Lung (tissue), 12 donors: ENCODE data around the gene UBASH3B. TPM values are rescaled to one million over a fixed set of nuclear protein-coding genes. Genes with fewer than 3 reads are reported as not detected.
A peak's percentile ranks its signal among the peaks of the same experiment; 100 is the strongest.

ENCODE experiments used
- ATAC-seq: fragments of 200-7000 bp; cut with Tn5 transposase; one replicate; pipeline ENCODE4 v1.9.1; 2020; ENCODE audit warnings: moderate number of reproducible peaks; ENCODE audit not compliant: insufficient read depth, low FRiP score
- DNase-seq, 3 donors: peaks; one replicate each; pipeline ENCODE4 v3.0.0-alpha.2; 2013 to 2017
- H3K27ac ChIP-seq, 2 donors: one replicate each; pipeline ENCODE4 v1.5.1; 2013; ENCODE audit warnings: mild to moderate bottlenecking in 2 of 2, moderate library complexity in 2 of 2, control low read depth in 1 of 2, inconsistent platforms in 1 of 2, low read depth in 1 of 2, low read length in 1 of 2
- H3K27me3 ChIP-seq, 3 donors: one replicate each; pipeline ENCODE4 v1.5.1; 2013; ENCODE audit warnings: low read length in 2 of 3; ENCODE audit not compliant: control insufficient read depth in 3 of 3, insufficient read depth in 3 of 3
- H3K36me3 ChIP-seq, 4 donors: one replicate each; pipeline ENCODE4 v1.5.1; 2013; ENCODE audit warnings: low read length in 4 of 4, mild to moderate bottlenecking in 1 of 4, moderate library complexity in 1 of 4; ENCODE audit not compliant: control insufficient read depth in 4 of 4, insufficient read depth in 4 of 4
- H3K4me1 ChIP-seq, 5 donors: one replicate each; pipeline ENCODE4 v1.5.1; 2013; ENCODE audit warnings: low read length in 5 of 5, mild to moderate bottlenecking in 2 of 5, moderate library complexity in 1 of 5; ENCODE audit not compliant: control insufficient read depth in 5 of 5, insufficient read depth in 5 of 5
- H3K4me3 ChIP-seq: one replicate; pipeline ENCODE4 v1.5.1; 2013; ENCODE audit warnings: mild to moderate bottlenecking, control low read depth, moderate library complexity
- H3K9ac ChIP-seq, 2 donors: one replicate each; pipeline ENCODE4 v1.5.1; 2013; ENCODE audit warnings: low read length in 2 of 2, control low read depth in 1 of 2; ENCODE audit not compliant: insufficient read depth in 1 of 2
- H3K9me3 ChIP-seq, 4 donors: one replicate each; pipeline ENCODE4 v1.5.1; 2013; ENCODE audit warnings: low read length in 3 of 4, mild to moderate bottlenecking in 1 of 4, moderate library complexity in 1 of 4; ENCODE audit not compliant: control insufficient read depth in 4 of 4, insufficient read depth in 3 of 4
- WGBS, 2 donors: extraction: QIAGEN DNeasy Blood & Tissue Kit; methylation state at CpG; one replicate each; pipeline ENCODE4 v1.1.7; 2013; 5-methylcytosine and 5-hydroxymethylcytosine counted together
- polyA plus RNA-seq, 2 donors: library from polyadenylated mRNA; stranded (reverse); fragments of 200-250 nt; gene quantifications; one replicate each; pipeline ENCODE4 v1.2.1, GENCODE V29; 2013
- total RNA-seq, 2 donors: library from RNA; depleted of rRNA in 1 of 2; stranded (reverse); fragments of >200 nt in 1 of 2; gene quantifications; one replicate each; pipeline ENCODE4 v1.2.1, GENCODE V29; 2014 to 2021
- TF ChIP-seq, protein P1 (sequence below): IDR thresholded peaks from 2 replicates; pipeline ENCODE4 v1.5.1; 2012; ENCODE audit warnings: mild to moderate bottlenecking; ENCODE audit errors: control extremely low read depth, extremely low read depth
- donor health status: control.
- donor health status: control.
- donor health status: Bipolar disorder and iron deficiency.
- donor health status: healthy.
- donor health status: DM: yes; HTN: yes; CAD: no.

The UBASH3B gene
- total and polyA plus RNA-seq, 4 donors, result 5.8 to 51.2 (median 12.4) TPM

DNA sequence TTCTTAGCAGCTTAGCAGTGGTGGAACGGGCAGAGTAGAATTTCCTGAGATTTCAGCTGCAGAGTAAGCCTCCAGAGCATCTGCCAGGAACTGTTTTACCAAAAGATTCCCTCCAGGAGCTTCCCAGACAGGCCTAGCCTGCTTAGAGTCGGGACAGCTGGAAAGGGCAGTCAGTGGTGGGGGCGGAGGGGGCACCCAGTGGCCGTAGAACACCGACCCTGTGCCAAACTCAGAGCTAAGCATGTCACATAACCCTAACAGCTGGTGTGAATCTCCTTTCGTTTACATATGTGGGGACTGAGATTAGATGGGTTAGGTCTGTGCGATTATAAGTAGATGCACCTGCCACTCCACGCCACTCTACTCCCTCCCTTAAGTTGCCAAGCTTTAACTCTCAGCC lies 102.8 kb downstream of the UBASH3B start:
- Histone ChIP-seq H3K9ac (no peak overlapping the region), H3K27ac (no peak overlapping the region), H3K4me1 (peaks cover 0 to 3% (median 0%) of the 10 kb centered on the region in 5 donors), H3K9me3 (no peaks in the 10 kb centered on the region), H3K27me3 (no peaks in the 10 kb centered on the region), H3K4me3 (no peak overlapping the region), H3K36me3 (no peaks in the 10 kb centered on the region)
- TF ChIP-seq, protein P1, sequence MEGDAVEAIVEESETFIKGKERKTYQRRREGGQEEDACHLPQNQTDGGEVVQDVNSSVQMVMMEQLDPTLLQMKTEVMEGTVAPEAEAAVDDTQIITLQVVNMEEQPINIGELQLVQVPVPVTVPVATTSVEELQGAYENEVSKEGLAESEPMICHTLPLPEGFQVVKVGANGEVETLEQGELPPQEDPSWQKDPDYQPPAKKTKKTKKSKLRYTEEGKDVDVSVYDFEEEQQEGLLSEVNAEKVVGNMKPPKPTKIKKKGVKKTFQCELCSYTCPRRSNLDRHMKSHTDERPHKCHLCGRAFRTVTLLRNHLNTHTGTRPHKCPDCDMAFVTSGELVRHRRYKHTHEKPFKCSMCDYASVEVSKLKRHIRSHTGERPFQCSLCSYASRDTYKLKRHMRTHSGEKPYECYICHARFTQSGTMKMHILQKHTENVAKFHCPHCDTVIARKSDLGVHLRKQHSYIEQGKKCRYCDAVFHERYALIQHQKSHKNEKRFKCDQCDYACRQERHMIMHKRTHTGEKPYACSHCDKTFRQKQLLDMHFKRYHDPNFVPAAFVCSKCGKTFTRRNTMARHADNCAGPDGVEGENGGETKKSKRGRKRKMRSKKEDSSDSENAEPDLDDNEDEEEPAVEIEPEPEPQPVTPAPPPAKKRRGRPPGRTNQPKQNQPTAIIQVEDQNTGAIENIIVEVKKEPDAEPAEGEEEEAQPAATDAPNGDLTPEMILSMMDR, result no peak
- DNase-seq, result peak; percentile 30 to 53 (median 40)
- WGBS, 2 donors, result 72 to 82% methylated on average over 8 of the region's 8 CpGs
- no peak for ATAC-seq

DNA sequence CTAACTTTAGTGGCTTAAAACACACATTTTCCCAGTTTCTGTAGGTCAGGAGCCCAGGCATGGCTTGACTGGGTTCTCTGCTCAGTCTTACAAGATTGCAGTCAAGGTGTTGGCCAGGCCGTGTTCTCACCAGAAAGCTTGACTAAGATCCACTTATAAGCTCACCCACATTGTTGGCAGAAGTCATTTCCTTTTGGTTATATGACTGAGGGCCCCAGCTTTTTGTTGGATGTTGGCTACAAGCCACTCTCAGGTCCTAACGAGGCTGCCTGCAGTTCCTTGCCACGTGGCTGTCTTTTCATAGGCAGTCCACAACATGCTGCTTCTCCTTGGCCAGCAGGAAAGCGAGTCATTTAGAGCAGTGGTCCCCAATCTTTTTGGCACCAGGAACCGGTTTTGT lies 103.5 kb downstream of the UBASH3B start:
- 34% methylated on average over 5 of the region's 5 CpGs for WGBS, 2 donors
- H3K4me3 ChIP-seq, result no peak overlapping the region
- H3K36me3 ChIP-seq, result no peaks in the 10 kb centered on the region
- H3K27me3 ChIP-seq, result no peaks in the 10 kb centered on the region
- DNase-seq, result no peak
- no peaks in the 10 kb centered on the region for H3K9me3 ChIP-seq
- H3K4me1 ChIP-seq, result peaks cover 0 to 1% (median 0%) of the 10 kb centered on the region in 5 donors
- no peak overlapping the region for H3K9ac ChIP-seq
- TF ChIP-seq, protein P1, result no peak
- ATAC-seq, result no peak
- H3K27ac ChIP-seq, result no peak overlapping the region

DNA sequence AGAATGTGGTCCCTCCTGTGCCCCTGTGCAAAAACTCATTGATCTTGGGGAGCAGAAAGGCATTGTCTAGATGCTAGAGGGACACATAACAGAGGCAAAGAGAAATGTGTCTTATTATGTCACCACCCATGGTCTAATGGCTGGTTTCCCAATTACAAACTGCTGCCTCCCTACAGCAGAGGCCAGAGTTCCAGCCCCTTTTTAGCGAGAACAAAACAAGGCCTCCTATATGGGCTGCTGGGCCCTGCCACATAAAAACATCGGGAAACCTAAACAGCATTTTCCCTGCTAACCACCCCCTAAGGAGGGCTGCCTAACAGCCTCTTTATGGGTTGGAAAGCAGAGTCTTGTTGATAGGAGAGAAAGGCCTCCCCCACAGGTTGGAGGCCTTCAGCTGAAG lies 107.6 kb downstream of the UBASH3B start:
- TF ChIP-seq, protein P1, result no peak
- Histone ChIP-seq H3K27me3 (no peaks in the 10 kb centered on the region), H3K27ac (no peak overlapping the region), H3K9me3 (no peaks in the 10 kb centered on the region), H3K4me1 (peaks cover 0 to 2% (median 0%) of the 10 kb centered on the region in 5 donors), H3K9ac (no peak overlapping the region), H3K4me3 (no peak overlapping the region), H3K36me3 (no peaks in the 10 kb centered on the region)
- DNase-seq (no peak), ATAC-seq (no peak)
- 50 to 91% methylated on average over 2 of the region's 2 CpGs for WGBS, 2 donors
